Measurements from ENCODE around the gene APLF.

DNA sequence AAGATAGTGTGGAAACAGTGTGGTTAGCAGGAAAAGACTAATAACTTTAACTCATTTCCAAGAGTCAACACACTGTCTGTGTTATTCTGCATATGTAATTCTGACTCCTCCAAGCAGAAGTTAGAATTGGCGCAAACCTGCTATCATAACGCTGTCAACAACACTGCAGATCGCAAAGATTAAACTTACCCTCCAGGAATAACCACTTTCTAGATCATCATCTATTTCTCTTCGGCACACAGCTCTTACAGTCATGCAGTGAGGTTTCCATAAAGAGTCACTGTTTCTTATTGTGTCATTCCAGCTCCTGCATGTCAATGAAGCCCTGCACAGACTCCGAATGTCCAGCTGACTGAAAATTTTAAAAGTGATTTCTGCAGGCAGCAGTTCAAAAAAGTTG is 2.7 kb upstream of the APLF start:
- TF ChIP-seq POLR2A (IDR thresholded peaks at IDR 0.05) = no peak
- TF ChIP-seq, protein P1, sequence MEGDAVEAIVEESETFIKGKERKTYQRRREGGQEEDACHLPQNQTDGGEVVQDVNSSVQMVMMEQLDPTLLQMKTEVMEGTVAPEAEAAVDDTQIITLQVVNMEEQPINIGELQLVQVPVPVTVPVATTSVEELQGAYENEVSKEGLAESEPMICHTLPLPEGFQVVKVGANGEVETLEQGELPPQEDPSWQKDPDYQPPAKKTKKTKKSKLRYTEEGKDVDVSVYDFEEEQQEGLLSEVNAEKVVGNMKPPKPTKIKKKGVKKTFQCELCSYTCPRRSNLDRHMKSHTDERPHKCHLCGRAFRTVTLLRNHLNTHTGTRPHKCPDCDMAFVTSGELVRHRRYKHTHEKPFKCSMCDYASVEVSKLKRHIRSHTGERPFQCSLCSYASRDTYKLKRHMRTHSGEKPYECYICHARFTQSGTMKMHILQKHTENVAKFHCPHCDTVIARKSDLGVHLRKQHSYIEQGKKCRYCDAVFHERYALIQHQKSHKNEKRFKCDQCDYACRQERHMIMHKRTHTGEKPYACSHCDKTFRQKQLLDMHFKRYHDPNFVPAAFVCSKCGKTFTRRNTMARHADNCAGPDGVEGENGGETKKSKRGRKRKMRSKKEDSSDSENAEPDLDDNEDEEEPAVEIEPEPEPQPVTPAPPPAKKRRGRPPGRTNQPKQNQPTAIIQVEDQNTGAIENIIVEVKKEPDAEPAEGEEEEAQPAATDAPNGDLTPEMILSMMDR (IDR thresholded peaks at IDR 0.05) = no peak

Measured in tibial nerve (tissue), 3 donors.